ENCODE data around the gene NXNL1. TPM values are rescaled to one million over a fixed set of nuclear protein-coding genes. Genes with fewer than 3 reads are reported as not detected.

NXNL1 gene
- total and polyA plus RNA-seq, 2 of the 8 experiments (the other 6 are each of a cell fraction or from before 2014, with no cell fraction given): not detected

- CTCF ChIA-PET (ENCODE audit: partially characterized antibody): interaction anchor here (1.0 to 2.0 kb wide), 7 partner anchors 9 to 42 kb away, joined by 3 to 7 read pairs (median 4); partner anchors contain the start of genes CCDC194, NXNL1 and TMEM221
These were observed 24.4 kb downstream of the NXNL1 start for GRCh38 chr19:17436094-17436873.

More at GRCh38 chr19:17436094-17436873, 24.4 kb downstream of the NXNL1 start:
- Histone ChIP-seq H3K79me1 (ENCODE audit: low read depth, low read length) (no peaks in the 10 kb centered on the region), H2BK120ac (replicated peaks; ENCODE audit: low read depth, low read length) (no peak overlapping the region), H3K4me3 (ENCODE audit: extremely low read depth in 1 of 4, insufficient read depth in 2 of 4, low read depth in 3 of 4, low read length in 4 of 4) (no peak overlapping the region), H3K9ac (replicated peaks in 1 of 4; ENCODE audit: extremely low read depth in 1 of 4, low read depth in 3 of 4, low read length in 3 of 4) (no peak overlapping the region), H3K79me2 (ENCODE audit: control insufficient read depth in 1 of 2, insufficient read depth in 2 of 2, low read length in 2 of 2) (no peaks in the 10 kb centered on the region), H3K27ac (ENCODE audit: low read depth, low read length) (no peak overlapping the region), H4K8ac (ENCODE audit: extremely low read depth, insufficient read depth, low read length) (no peak overlapping the region), H2BK20ac (ENCODE audit: low read length) (no peak overlapping the region), H2BK12ac (ENCODE audit: low read depth, low read length) (no peak overlapping the region), H4K5ac (ENCODE audit: insufficient read length, low read depth, low read length) (no peak overlapping the region), H3K36me3 (ENCODE audit: control insufficient read depth in 2 of 4, insufficient read depth in 4 of 4, low read length in 3 of 4) (no peaks in the 10 kb centered on the region), H3K9me3 (ENCODE audit: insufficient read depth in 2 of 2, low read depth in 1 of 2, low read length in 1 of 2) (no peaks in the 10 kb centered on the region; a peak in 1 of 4 replicates), H3K23ac (ENCODE audit: insufficient read length) (no peak overlapping the region), H2BK15ac (ENCODE audit: low read length) (no peak overlapping the region), H3K18ac (ENCODE audit: extremely low read depth, low read length) (no peak overlapping the region), H3K4ac (replicated peaks; ENCODE audit: insufficient read length, low read depth, low read length) (no peak overlapping the region), H3K56ac (replicated peaks; ENCODE audit: insufficient read length, low read depth, low read length) (no peak overlapping the region), H3K4me2 (ENCODE audit: insufficient read depth in 1 of 2, low read depth in 2 of 2, low read length in 2 of 2) (no peak overlapping the region), H3K27me3 (replicated peaks in 1 of 4; ENCODE audit: control insufficient read depth in 3 of 4, extremely low read depth in 1 of 4, insufficient read depth in 3 of 4, low read length in 3 of 4) (no peaks in the 10 kb centered on the region; a peak in 1 of 7 replicates), H3K4me1 (replicated peaks in 1 of 4; ENCODE audit: control insufficient read depth in 3 of 4, insufficient read depth in 4 of 4, low read length in 3 of 4) (no peaks in the 10 kb centered on the region), H3K14ac (ENCODE audit: insufficient read length) (no peak overlapping the region), H4K91ac (replicated peaks; ENCODE audit: insufficient read length, low read length) (no peak overlapping the region), H3K23me2 (ENCODE audit: low read depth, low read length) (no peaks in the 10 kb centered on the region), H2BK5ac (ENCODE audit: low read depth, low read length) (no peak overlapping the region), H2AFZ (ENCODE audit: low read length) (no peak overlapping the region), H4K20me1 (replicated peaks in 1 of 2; ENCODE audit: control insufficient read depth in 1 of 2, insufficient read depth in 2 of 2, low read length in 2 of 2) (no peaks in the 10 kb centered on the region), H2AK5ac (ENCODE audit: low read depth, low read length) (no peak overlapping the region)
- POLR2A ChIA-PET (ENCODE audit: partially characterized antibody): interaction anchor here (0.7 to 1.6 kb wide), 3 partner anchors 8 to 91 kb away, joined by 3 to 4 read pairs (median 3); partner anchors contain the start of gene MVB12A
- TF ChIP-seq ASH2L (IDR thresholded peaks at IDR 0.05; ENCODE audit: low read length) (no peak), KDM1A (IDR thresholded peaks at IDR 0.05; ENCODE audit: borderline replicate concordance, low read length) (peak; percentile 87)
- DNase-seq (ENCODE audit: low read depth in 1 of 2, low spot score in 2 of 2) (no peak), FAIRE-seq (no peak)
- 92% methylated on average over 25 of the region's 25 CpGs; no CpG with 5 or more reads in 1 of the 2 experiments for WGBS, 2 experiments (ENCODE audit: extremely low coverage in 1 of 2, insufficient coverage in 1 of 2, insufficient read length in 1 of 2, insufficient replicate concordance in 2 of 2, low coverage in 1 of 2, low lambda C conversion rate in 2 of 2, missing lambda C conversion rate in 1 of 2)

All from H1 (cell line).